Sigmoid colon (tissue), 7 donors: ENCODE results near the gene FMN2. TPM values are rescaled to one million over a fixed set of nuclear protein-coding genes. Genes with fewer than 3 reads are reported as not detected.

ENCODE experiments used
- DNase-seq: peaks from one replicate; pipeline ENCODE4 v3.0.0-alpha.2; 2019
- H3K27ac ChIP-seq, 4 donors: fragments of 200-600 bp; sonication (generic); one replicate each; pipeline ENCODE4 v1.5.1; 2016 to 2019; ENCODE audit warnings: mild to moderate bottlenecking in 1 of 4
- H3K27me3 ChIP-seq, 3 donors: fragments of 200-600 bp; sonication (generic); one replicate each; pipeline ENCODE4 v1.5.1; 2019; ENCODE audit warnings: mild to moderate bottlenecking in 1 of 3
- H3K36me3 ChIP-seq, 4 donors: fragments of 200-600 bp; sonication (generic); one replicate each; pipeline ENCODE4 v1.5.1; 2016 to 2019
- H3K4me1 ChIP-seq, 4 donors: fragments of 200-600 bp; sonication (generic); one replicate each; pipeline ENCODE4 v1.5.1; 2017 to 2019
- H3K4me3 ChIP-seq, 4 donors: fragments of 200-600 bp; sonication (generic); one replicate each; pipeline ENCODE4 v1.5.1; 2017 to 2019; ENCODE audit warnings: mild to moderate bottlenecking in 2 of 4, moderate library complexity in 1 of 4
- H3K9me3 ChIP-seq, 4 donors: fragments of 200-600 bp in 3 of 4; sonication (generic) in 3 of 4; one replicate each; pipeline versions ENCODE4 v1.5.1 to v1.6.1; 2013 to 2019
- EP300 ChIP-seq, 4 donors: sonication (generic); formaldehyde crosslinking; IDR thresholded peaks; one replicate each; pipeline ENCODE4 v1.6.1; 2017; ENCODE audit warnings: antibody characterized with exemption in 4 of 4
- POLR2A ChIP-seq, 2 donors: fragments of 450-650 bp; IDR thresholded peaks; one replicate each; pipeline ENCODE4 v1.6.1; 2016; ENCODE audit warnings: antibody characterized with exemption in 2 of 2, mild to moderate bottlenecking in 2 of 2, moderate library complexity in 2 of 2
- POLR2AphosphoS5 ChIP-seq, 4 donors: sonication (generic); formaldehyde crosslinking; IDR thresholded peaks; one replicate each; pipeline ENCODE4 v1.6.1; 2017; ENCODE audit warnings: antibody characterized with exemption in 4 of 4
- WGBS, 2 donors: extraction: QIAGEN DNeasy Blood & Tissue Kit; methylation state at CpG; one replicate each; pipeline ENCODE4 v1.1.7; 2013; 5-methylcytosine and 5-hydroxymethylcytosine counted together
- intact Hi-C: fragments of 100-400 bp; cut with DNase I; formaldehyde crosslinking; loops from one replicate; pipeline ENCODE4 v1.15.1; 2023
- polyA plus RNA-seq, 3 donors: library from polyadenylated mRNA; stranded (reverse); fragments of 200-250 nt; gene quantifications; one replicate each; pipeline ENCODE4 v1.2.3, GENCODE V29; 2013
- total RNA-seq, 4 donors: library from RNA; depleted of rRNA; stranded (reverse); fragments of >200 nt; gene quantifications; one replicate each; pipeline ENCODE4 v1.1.0, GENCODE V29; 2016
- TF ChIP-seq, protein P1 (sequence below), 4 experiments: fragments of 450-650 bp in 3 of 4; fragments of 200-600 bp in 1 of 4; IDR thresholded peaks; one replicate each; pipeline ENCODE4 v1.5.1; 2016 to 2019; ENCODE audit warnings: antibody characterized with exemption in 4 of 4, mild to moderate bottlenecking in 3 of 4, moderate library complexity in 2 of 4
- donor health status: healthy with polysubstance abuse.
- donor health status: Bipolar disorder and iron deficiency.
- donor health status: healthy.

Gene FMN2
- total and polyA plus RNA-seq, 7 donors = 1.5 to 16.9 (median 10.3) TPM

DNA sequence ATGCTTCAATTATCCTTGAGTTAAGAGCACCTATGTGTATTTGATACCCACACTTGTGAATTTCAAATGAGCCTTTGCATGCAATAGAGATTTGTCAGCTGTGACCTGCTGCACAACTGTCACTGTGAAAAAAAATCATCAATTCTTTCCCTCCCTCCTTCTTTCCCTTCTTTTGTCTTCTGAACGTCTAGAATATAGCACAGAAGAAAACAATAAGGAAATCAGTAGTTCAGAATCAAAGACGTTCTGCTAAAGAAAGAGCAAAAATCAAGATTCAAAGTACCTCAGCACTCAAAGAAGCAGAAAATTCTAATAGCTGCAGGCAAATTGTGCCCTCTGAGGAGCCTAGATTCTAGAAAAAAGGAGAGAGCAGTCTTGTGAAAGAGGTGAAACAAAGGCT lies 1.7 kb upstream of the FMN2 start:
- Histone ChIP-seq H3K9me3 (no peaks in the 10 kb centered on the region), H3K36me3 (no peaks in the 10 kb centered on the region), H3K27me3 (peaks cover 0 to 16% (median 0%) of the 10 kb centered on the region in 3 donors), H3K4me3 (no peak overlapping the region), H3K27ac (no peak overlapping the region), H3K4me1 (peaks cover 0 to 24% (median 14%) of the 10 kb centered on the region in 4 donors)
- no peak for TF ChIP-seq POLR2AphosphoS5 (IDR thresholded peaks at IDR 0.05)
- TF ChIP-seq, protein P1, sequence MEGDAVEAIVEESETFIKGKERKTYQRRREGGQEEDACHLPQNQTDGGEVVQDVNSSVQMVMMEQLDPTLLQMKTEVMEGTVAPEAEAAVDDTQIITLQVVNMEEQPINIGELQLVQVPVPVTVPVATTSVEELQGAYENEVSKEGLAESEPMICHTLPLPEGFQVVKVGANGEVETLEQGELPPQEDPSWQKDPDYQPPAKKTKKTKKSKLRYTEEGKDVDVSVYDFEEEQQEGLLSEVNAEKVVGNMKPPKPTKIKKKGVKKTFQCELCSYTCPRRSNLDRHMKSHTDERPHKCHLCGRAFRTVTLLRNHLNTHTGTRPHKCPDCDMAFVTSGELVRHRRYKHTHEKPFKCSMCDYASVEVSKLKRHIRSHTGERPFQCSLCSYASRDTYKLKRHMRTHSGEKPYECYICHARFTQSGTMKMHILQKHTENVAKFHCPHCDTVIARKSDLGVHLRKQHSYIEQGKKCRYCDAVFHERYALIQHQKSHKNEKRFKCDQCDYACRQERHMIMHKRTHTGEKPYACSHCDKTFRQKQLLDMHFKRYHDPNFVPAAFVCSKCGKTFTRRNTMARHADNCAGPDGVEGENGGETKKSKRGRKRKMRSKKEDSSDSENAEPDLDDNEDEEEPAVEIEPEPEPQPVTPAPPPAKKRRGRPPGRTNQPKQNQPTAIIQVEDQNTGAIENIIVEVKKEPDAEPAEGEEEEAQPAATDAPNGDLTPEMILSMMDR (IDR thresholded peaks at IDR 0.05) = no peak
- no peak for TF ChIP-seq POLR2A (IDR thresholded peaks at IDR 0.05)
- no peak for TF ChIP-seq EP300 (IDR thresholded peaks at IDR 0.05)
- intact Hi-C loops = loop anchor here (2.0 to 5.0 kb wide), 2 partner anchors 63 to 99 kb away; no protein-coding TSS in a partner anchor
- DNase-seq = no peak
- 47 to 54% methylated on average over 2 of the region's 2 CpGs for WGBS, 2 donors

DNA sequence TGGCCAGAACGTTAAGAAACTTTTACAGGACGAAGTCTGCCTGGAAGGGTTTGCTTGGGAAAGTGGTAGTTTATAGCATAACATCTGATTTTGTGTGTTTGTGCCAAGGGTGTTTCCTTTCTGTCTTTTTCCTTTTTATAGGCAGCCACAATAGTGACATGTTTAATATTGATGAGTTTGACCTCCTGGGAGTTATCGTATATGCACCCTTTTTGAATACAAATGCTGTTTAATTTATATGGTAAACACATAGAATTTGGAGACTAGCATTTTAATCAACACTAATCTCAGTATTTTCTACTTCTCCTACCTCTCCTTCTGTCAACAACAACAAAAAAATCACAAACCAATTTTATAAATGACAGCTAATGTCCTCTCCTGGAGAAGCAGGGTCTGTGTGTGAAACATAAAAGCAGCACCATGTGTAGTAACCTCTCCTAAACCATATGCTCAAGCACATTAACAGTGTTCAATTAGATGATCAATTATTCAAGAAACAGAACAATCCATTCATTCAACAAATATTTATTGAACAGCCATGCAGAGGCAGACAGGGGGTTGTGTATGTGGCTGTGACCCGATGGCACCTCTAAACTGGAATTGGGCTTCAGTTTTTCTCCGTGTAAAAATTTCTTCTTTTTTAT lies 604 bp upstream of the FMN2 start:
- Histone ChIP-seq H3K36me3 (no peaks in the 10 kb centered on the region), H3K4me3 (peak overlapping the region in 3 of 4 donors; percentile 71 to 77 (median 74)), H3K9me3 (no peaks in the 10 kb centered on the region), H3K27me3 (peaks cover 0 to 16% (median 0%) of the 10 kb centered on the region in 3 donors), H3K27ac (peak overlapping the region in 3 of 4 donors; percentile 82 to 92 (median 85)), H3K4me1 (peaks cover 0 to 32% (median 19%) of the 10 kb centered on the region in 4 donors)
- DNase-seq = no peak
- TF ChIP-seq POLR2A (IDR thresholded peaks at IDR 0.05) (no peak), EP300 (IDR thresholded peaks at IDR 0.05) (no peak), POLR2AphosphoS5 (IDR thresholded peaks at IDR 0.05) (no peak)
- TF ChIP-seq, protein P1 (IDR thresholded peaks at IDR 0.05) = no peak
- 32 to 34% methylated on average over 5 of the region's 5 CpGs for WGBS, 2 donors
- intact Hi-C loops = loop anchor here (2.0 to 5.0 kb wide), 2 partner anchors 64 to 98 kb away; no protein-coding TSS in a partner anchor

DNA sequence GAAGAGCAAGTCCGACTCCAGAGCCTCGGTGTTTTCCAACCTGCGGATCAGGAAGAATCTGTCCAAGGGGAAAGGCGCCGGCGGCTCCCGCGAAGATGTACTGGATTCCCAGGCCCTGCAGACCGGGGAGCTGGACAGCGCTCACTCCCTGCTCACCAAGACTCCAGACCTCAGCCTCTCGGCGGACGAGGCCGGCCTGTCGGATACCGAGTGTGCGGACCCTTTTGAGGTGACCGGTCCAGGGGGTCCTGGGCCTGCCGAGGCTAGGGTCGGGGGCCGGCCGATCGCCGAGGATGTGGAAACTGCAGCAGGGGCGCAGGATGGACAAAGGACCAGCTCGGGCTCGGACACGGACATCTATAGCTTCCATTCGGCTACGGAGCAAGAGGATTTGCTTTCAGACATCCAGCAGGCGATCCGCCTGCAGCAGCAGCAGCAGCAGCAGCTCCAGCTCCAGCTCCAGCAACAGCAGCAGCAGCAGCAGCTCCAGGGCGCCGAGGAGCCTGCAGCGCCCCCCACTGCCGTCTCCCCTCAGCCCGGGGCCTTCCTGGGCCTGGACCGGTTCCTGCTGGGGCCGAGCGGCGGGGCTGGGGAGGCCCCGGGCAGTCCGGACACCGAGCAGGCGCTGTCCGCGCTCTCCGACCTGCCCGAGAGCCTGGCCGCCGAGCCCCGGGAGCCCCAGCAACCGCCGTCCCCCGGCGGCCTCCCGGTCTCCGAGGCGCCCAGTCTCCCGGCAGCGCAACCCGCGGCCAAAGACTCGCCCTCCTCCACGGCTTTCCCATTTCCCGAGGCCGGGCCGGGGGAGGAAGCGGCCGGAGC lies 827 bp downstream of the FMN2 start:
- H3K9me3 ChIP-seq = no peaks in the 10 kb centered on the region
- peak; percentile 66 for DNase-seq
- H3K27me3 ChIP-seq = peaks cover 0 to 16% (median 0%) of the 10 kb centered on the region in 3 donors
- peak overlapping the region; percentile 54 to 77 (median 72) for H3K4me3 ChIP-seq
- intact Hi-C loops = loop anchor here (1.0 to 5.0 kb wide), 2 partner anchors 57 to 65 kb away; no protein-coding TSS in a partner anchor
- 2 to 3% methylated on average over 70 of the region's 70 CpGs for WGBS, 2 donors
- TF ChIP-seq, protein P1 (IDR thresholded peaks at IDR 0.05) = peak in 1 of 4 experiments; percentile 12
- no peak for TF ChIP-seq POLR2AphosphoS5 (IDR thresholded peaks at IDR 0.05)
- no peak for TF ChIP-seq POLR2A (IDR thresholded peaks at IDR 0.05)
- H3K27ac ChIP-seq = peak overlapping the region in 3 of 4 donors; percentile 82 to 92 (median 85)
- H3K36me3 ChIP-seq = no peaks in the 10 kb centered on the region
- peaks cover 0 to 33% (median 22%) of the 10 kb centered on the region in 4 donors for H3K4me1 ChIP-seq

DNA sequence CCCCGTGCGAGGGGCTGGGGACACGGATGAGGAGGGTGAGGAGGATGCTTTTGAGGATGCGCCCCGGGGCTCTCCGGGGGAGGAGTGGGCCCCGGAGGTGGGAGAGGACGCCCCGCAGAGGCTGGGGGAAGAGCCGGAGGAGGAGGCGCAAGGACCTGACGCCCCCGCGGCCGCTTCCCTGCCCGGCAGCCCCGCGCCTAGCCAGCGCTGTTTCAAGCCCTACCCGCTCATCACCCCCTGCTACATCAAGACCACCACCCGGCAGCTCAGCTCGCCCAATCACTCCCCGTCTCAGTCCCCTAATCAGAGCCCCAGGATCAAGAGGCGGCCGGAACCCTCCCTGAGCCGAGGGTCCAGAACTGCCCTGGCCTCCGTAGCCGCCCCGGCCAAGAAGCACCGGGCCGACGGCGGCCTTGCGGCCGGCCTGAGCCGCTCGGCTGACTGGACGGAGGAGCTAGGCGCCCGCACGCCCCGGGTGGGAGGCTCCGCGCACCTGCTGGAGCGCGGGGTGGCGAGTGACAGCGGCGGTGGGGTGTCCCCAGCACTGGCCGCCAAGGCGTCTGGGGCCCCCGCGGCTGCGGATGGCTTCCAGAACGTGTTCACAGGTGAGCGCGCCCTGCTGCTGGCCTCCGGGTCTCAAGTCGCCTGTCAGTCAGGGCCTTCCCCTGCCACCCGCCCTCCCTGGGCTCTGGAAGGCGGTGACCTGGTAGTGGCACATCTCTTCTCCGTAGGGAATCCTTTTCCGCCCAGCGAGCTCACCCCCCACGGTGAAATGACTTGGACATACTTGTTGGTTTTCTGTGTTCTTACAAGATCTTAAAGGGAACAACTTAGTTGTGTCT lies 1.7 kb downstream of the FMN2 start:
- Histone ChIP-seq H3K27me3 (peaks cover 0 to 16% (median 0%) of the 10 kb centered on the region in 3 donors), H3K27ac (peak overlapping the region in 3 of 4 donors; percentile 82 to 92 (median 85)), H3K9me3 (no peaks in the 10 kb centered on the region), H3K36me3 (no peaks in the 10 kb centered on the region), H3K4me1 (peaks cover 0 to 37% (median 25%) of the 10 kb centered on the region in 4 donors), H3K4me3 (peak overlapping the region; percentile 54 to 77 (median 72))
- TF ChIP-seq, protein P1 (IDR thresholded peaks at IDR 0.05) = no peak
- TF ChIP-seq POLR2AphosphoS5 (IDR thresholded peaks at IDR 0.05) (no peak), EP300 (IDR thresholded peaks at IDR 0.05) (no peak), POLR2A (IDR thresholded peaks at IDR 0.05) (no peak)
- intact Hi-C loops = loop anchor here (5.0 kb wide), 1 partner anchor 66 kb away; no protein-coding TSS in a partner anchor
- DNase-seq = peak; percentile 67
- 7 to 10% methylated on average over 65 of the region's 65 CpGs for WGBS, 2 donors
